Prostate gland (tissue), 2 donors: ENCODE data around the gene CCDC83. TPM values are rescaled to one million over a fixed set of nuclear protein-coding genes. Genes with fewer than 3 reads are reported as not detected.
"Not testable (repeated sequence)": the region's sequence is repeated elsewhere in the genome, so short reads cannot be mapped to it uniquely, and the experiment has no call there.

ENCODE experiments used
- DNase-seq: peaks from one replicate; pipeline ENCODE4 v3.0.0-alpha.2; 2019; ENCODE audit warnings: low spot score
- H3K27ac ChIP-seq, 2 donors: fragments of 200-600 bp; sonication (generic); 2 replicates each; pipeline ENCODE4 v1.5.1; 2017 to 2019
- H3K27me3 ChIP-seq: fragments of 200-600 bp; sonication (generic); replicated peaks from 2 replicates; pipeline ENCODE4 v1.5.1; 2019; ENCODE audit not compliant: insufficient read depth
- H3K36me3 ChIP-seq, 2 donors: fragments of 200-600 bp; sonication (generic); 1 replicate in 1 of 2; 2 replicates in 1 of 2; pipeline versions ENCODE4 v1.5.1 to v1.8.1; 2017 to 2019
- H3K4me1 ChIP-seq: fragments of 200-600 bp; sonication (generic); replicated peaks from 2 replicates; pipeline ENCODE4 v1.5.1; 2019
- H3K4me3 ChIP-seq, 2 donors: fragments of 200-600 bp; sonication (generic); 2 replicates each; pipeline ENCODE4 v1.5.1; 2017 to 2019
- H3K9me3 ChIP-seq: fragments of 200-600 bp; sonication (generic); 2 replicates; pipeline ENCODE4 v1.5.1; 2017
- POLR2A ChIP-seq: fragments of 450-650 bp; IDR thresholded peaks from one replicate; pipeline ENCODE4 v1.6.1; 2016; ENCODE audit warnings: antibody characterized with exemption, mild to moderate bottlenecking
- POLR2AphosphoS5 ChIP-seq: sonication (generic); formaldehyde crosslinking; IDR thresholded peaks from one replicate; pipeline ENCODE4 v1.6.1; 2017; ENCODE audit warnings: antibody characterized with exemption
- WGBS: methylation state at CpG from one replicate; pipeline ENCODE4 v1.1.5; 2018; 5-methylcytosine and 5-hydroxymethylcytosine counted together
- intact Hi-C: fragments of 100-400 bp; cut with DNase I; formaldehyde crosslinking; loops from one replicate; pipeline ENCODE4 v1.14.2; 2022
- total RNA-seq, 2 donors: library from RNA; depleted of rRNA; stranded (reverse); fragments of >200 nt; gene quantifications; one replicate each; pipeline ENCODE4 v1.1.0, GENCODE V29; 2016
- TF ChIP-seq, protein P1 (sequence below), 4 experiments: fragments of 200-600 bp in 2 of 4; fragments of 450-650 bp in 2 of 4; sonication (generic) in 2 of 4; IDR thresholded peaks; 1 replicate in 3 of 4; 2 replicates in 1 of 4; pipeline ENCODE4 v1.5.1; 2016 to 2019; ENCODE audit warnings: antibody characterized with exemption in 4 of 4, mild to moderate bottlenecking in 2 of 4, moderate library complexity in 2 of 4

The CCDC83 gene
- total RNA-seq, 2 donors from 2014 or later, result 12.5 TPM; not detected in 1

GRCh38 chr11:85829172-85829571 lies 26.0 kb upstream of the CCDC83 start:
- intact Hi-C loops, result loop anchor here (10.0 kb wide), 1 partner anchor 144 kb away; the partner anchor contains the start of gene CCDC89
- DNase-seq, result no peak
- Histone ChIP-seq H3K27me3 (no peaks in the 10 kb centered on the region), H3K36me3 (no peaks in the 10 kb centered on the region), H3K9me3 (no peaks in the 10 kb centered on the region), H3K4me1 (peaks cover 18% of the 10 kb centered on the region), H3K4me3 (no peak overlapping the region), H3K27ac (no peak overlapping the region)
- no peak for TF ChIP-seq POLR2AphosphoS5
- WGBS, result 97% methylated on average over 2 of the region's 2 CpGs

- Histone ChIP-seq H3K9me3 (no peaks in the 10 kb centered on the region), H3K36me3 (no peaks in the 10 kb centered on the region), H3K4me1 (peaks cover 16% of the 10 kb centered on the region), H3K27me3 (no peaks in the 10 kb centered on the region), H3K27ac (peak overlapping the region in 1 of 2 donors; percentile 8), H3K4me3 (no peak overlapping the region)
- no peak for TF ChIP-seq POLR2AphosphoS5
- TF ChIP-seq, protein P1, sequence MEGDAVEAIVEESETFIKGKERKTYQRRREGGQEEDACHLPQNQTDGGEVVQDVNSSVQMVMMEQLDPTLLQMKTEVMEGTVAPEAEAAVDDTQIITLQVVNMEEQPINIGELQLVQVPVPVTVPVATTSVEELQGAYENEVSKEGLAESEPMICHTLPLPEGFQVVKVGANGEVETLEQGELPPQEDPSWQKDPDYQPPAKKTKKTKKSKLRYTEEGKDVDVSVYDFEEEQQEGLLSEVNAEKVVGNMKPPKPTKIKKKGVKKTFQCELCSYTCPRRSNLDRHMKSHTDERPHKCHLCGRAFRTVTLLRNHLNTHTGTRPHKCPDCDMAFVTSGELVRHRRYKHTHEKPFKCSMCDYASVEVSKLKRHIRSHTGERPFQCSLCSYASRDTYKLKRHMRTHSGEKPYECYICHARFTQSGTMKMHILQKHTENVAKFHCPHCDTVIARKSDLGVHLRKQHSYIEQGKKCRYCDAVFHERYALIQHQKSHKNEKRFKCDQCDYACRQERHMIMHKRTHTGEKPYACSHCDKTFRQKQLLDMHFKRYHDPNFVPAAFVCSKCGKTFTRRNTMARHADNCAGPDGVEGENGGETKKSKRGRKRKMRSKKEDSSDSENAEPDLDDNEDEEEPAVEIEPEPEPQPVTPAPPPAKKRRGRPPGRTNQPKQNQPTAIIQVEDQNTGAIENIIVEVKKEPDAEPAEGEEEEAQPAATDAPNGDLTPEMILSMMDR (IDR thresholded peaks at IDR 0.05), result no peak
- no peak for TF ChIP-seq POLR2A
- intact Hi-C loops, result no loop called here
- DNase-seq, result no peak
Observed at GRCh38 chr11:85831050-85831449, 24.1 kb upstream of the CCDC83 start.

- Histone ChIP-seq H3K27ac (no peak overlapping the region), H3K36me3 (no peaks in the 10 kb centered on the region), H3K27me3 (no peaks in the 10 kb centered on the region), H3K4me3 (no peak overlapping the region), H3K9me3 (no peaks in the 10 kb centered on the region), H3K4me1 (no peaks in the 10 kb centered on the region)
- DNase-seq, result no peak
- WGBS, result 92% methylated on average over 1 of the region's 1 CpG
- TF ChIP-seq POLR2AphosphoS5, result no peak
- TF ChIP-seq POLR2A, result no peak
- TF ChIP-seq, protein P1 (IDR thresholded peaks at IDR 0.05), result no peak
- intact Hi-C loops, result no loop called here
Observed at GRCh38 chr11:85835263-85835662, 19.9 kb upstream of the CCDC83 start.

DNA sequence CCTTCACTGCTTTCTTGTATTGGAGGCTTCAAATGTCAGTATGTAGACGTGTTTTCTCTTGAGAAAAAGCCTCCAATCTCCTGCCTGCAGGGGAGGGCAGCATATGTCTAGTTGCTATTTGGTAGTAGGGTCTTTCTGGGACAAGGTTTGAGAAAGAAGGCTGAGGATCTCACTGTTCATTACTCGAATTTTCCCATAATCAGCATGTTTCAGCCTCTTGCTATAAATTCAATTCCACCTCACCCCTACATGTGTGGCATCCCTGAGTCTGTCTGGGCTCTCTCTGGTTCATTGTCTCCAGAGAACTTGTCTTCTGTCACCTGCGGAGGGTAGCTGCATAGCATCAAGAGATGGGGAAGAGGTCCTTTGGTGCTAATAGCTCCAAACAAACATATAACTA lies 19.5 kb upstream of the CCDC83 start:
- intact Hi-C loops, result no loop called here
- DNase-seq, result no peak
- no peaks in the 10 kb centered on the region for H3K9me3 ChIP-seq
- WGBS, result 83% methylated on average over 3 of the region's 3 CpGs
- no peak overlapping the region for H3K27ac ChIP-seq
- no peak overlapping the region for H3K4me3 ChIP-seq
- no peak for TF ChIP-seq POLR2A
- TF ChIP-seq, protein P1 (IDR thresholded peaks at IDR 0.05), result no peak
- TF ChIP-seq POLR2AphosphoS5, result no peak
- H3K36me3 ChIP-seq, result no peaks in the 10 kb centered on the region
- H3K4me1 ChIP-seq, result no peaks in the 10 kb centered on the region
- no peaks in the 10 kb centered on the region for H3K27me3 ChIP-seq

DNA sequence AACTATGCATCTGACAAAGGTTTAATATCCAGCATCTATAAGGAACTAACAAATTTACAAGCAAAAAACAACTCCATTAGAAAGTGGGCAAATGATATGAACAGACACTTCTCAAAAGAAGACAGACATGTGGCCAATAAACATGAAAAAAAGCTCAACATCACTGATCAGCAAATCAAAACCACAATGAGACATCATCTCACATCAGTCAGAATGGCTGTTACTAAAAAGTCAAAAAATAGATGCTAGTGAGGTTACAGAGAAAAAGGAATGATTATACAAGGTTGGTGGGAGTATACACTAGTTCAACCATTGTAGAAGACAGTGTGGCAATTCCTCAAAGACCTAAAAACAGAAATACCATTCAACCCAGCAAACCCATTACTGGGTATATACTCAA lies 14.3 kb upstream of the CCDC83 start:
- DNase-seq, H3K27ac ChIP-seq, H3K9me3 ChIP-seq, H3K4me1 ChIP-seq, H3K36me3 ChIP-seq, H3K4me3 ChIP-seq, intact Hi-C loops, H3K27me3 ChIP-seq: not testable (repeated sequence)

GRCh38 chr11:85843929-85844328 lies 11.3 kb upstream of the CCDC83 start:
- no peak overlapping the region for H3K4me3 ChIP-seq
- no peaks in the 10 kb centered on the region for H3K9me3 ChIP-seq
- no peak for DNase-seq
- intact Hi-C loops, result no loop called here
- no peak for TF ChIP-seq POLR2AphosphoS5
- TF ChIP-seq, protein P1 (IDR thresholded peaks at IDR 0.05), result no peak
- TF ChIP-seq POLR2A, result no peak
- no peak overlapping the region for H3K27ac ChIP-seq
- H3K36me3 ChIP-seq, result no peaks in the 10 kb centered on the region
- no peaks in the 10 kb centered on the region for H3K4me1 ChIP-seq
- 89% methylated on average over 3 of the region's 3 CpGs for WGBS
- no peaks in the 10 kb centered on the region for H3K27me3 ChIP-seq
